T-helper 17 cell (primary cell): ENCODE results near the gene ARL2BP. TPM values are rescaled to one million over a fixed set of nuclear protein-coding genes. Genes with fewer than 3 reads are reported as not detected.

Experiments used
- ATAC-seq: fragments of 150-1000 bp; cut with Tn5 transposase; 2 replicates; pipeline ENCODE4 v1.10.0; 2021; ENCODE audit warnings: mild to moderate bottlenecking, moderate library complexity
- DNase-seq, 3 donors: peaks; one replicate each; pipeline versions ENCODE4 v3.0.0 to v3.0.0-alpha.2; 2020 to 2021
- H3K9me3 ChIP-seq: one replicate; pipeline ENCODE4 v1.7.0; 2013; ENCODE audit warnings: low read length, mild to moderate bottlenecking; ENCODE audit not compliant: control insufficient read depth, poor library complexity, severe bottlenecking
- H3K27ac Mint-ChIP-seq: one replicate; pipeline ENCODE4 v1.8.0; 2022; ENCODE audit warnings: mild to moderate bottlenecking, moderate library complexity, mixed read lengths
- H3K27me3 Mint-ChIP-seq: one replicate; pipeline ENCODE4 v1.8.0; 2022; ENCODE audit warnings: mixed read lengths
- H3K36me3 Mint-ChIP-seq: one replicate; pipeline ENCODE4 v1.8.0; 2022; ENCODE audit warnings: low read depth, mixed read lengths
- H3K4me1 Mint-ChIP-seq: one replicate; pipeline ENCODE4 v1.8.0; 2022; ENCODE audit warnings: mild to moderate bottlenecking, mixed read lengths
- H3K4me3 Mint-ChIP-seq: one replicate; pipeline ENCODE4 v1.8.0; 2022; ENCODE audit warnings: mild to moderate bottlenecking, moderate library complexity, mixed read lengths
- total RNA-seq, 4 donors: library from RNA in 2 of 4; stranded (reverse) in 2 of 4; gene quantifications; one replicate each; pipeline ENCODE4 v1.2.3 and lab custom pipeline; 2022 to 2026

Gene ARL2BP
- total RNA-seq, 2 donors from 2014 or later: 37.0 to 39.6 TPM

- no peaks in the 10 kb centered on the region for H3K9me3 ChIP-seq
- Mint-ChIP-seq H3K4me1 (peaks cover 16% of the 10 kb centered on the region), H3K36me3 (no peaks in the 10 kb centered on the region), H3K4me3 (no peak overlapping the region), H3K27ac (peak overlapping the region; percentile 96), H3K27me3 (no peaks in the 10 kb centered on the region)
- DNase-seq: no peak
- ATAC-seq: no peak
Measured at GRCh38 chr16:57242650-57243049, 2.4 kb upstream of the ARL2BP start.

GRCh38 chr16:57244463-57244766, 644 bp upstream of the ARL2BP start:
- peak overlapping the region; percentile 94 for H3K4me3 Mint-ChIP-seq
- peak; percentile 74 for ATAC-seq
- no peaks in the 10 kb centered on the region for H3K9me3 ChIP-seq
- DNase-seq: no peak
- H3K36me3 Mint-ChIP-seq: no peaks in the 10 kb centered on the region
- peaks cover 16% of the 10 kb centered on the region for H3K4me1 Mint-ChIP-seq
- no peaks in the 10 kb centered on the region for H3K27me3 Mint-ChIP-seq
- peak overlapping the region; percentile 96 for H3K27ac Mint-ChIP-seq

- H3K27me3 Mint-ChIP-seq: no peaks in the 10 kb centered on the region
- H3K27ac Mint-ChIP-seq: peak overlapping the region; percentile 96
- H3K4me3 Mint-ChIP-seq: peak overlapping the region; percentile 94
- H3K4me1 Mint-ChIP-seq: peaks cover 19% of the 10 kb centered on the region
- no peak for DNase-seq
- H3K36me3 Mint-ChIP-seq: no peaks in the 10 kb centered on the region
- H3K9me3 ChIP-seq: no peaks in the 10 kb centered on the region
- peak; percentile 3 for ATAC-seq
Measured at GRCh38 chr16:57245472-57246113, 534 bp downstream of the ARL2BP start.

- H3K27me3 Mint-ChIP-seq: no peaks in the 10 kb centered on the region
- no peak for ATAC-seq
- no peak overlapping the region for H3K27ac Mint-ChIP-seq
- no peak overlapping the region for H3K4me3 Mint-ChIP-seq
- no peak for DNase-seq
- no peaks in the 10 kb centered on the region for H3K9me3 ChIP-seq
- H3K36me3 Mint-ChIP-seq: peaks cover 5% of the 10 kb centered on the region
- peaks cover 6% of the 10 kb centered on the region for H3K4me1 Mint-ChIP-seq
Measured at GRCh38 chr16:57251352-57251751, 6.3 kb downstream of the ARL2BP start.

GRCh38 chr16:57252148-57252721, 7.2 kb downstream of the ARL2BP start:
- Mint-ChIP-seq H3K4me1 (peaks cover 6% of the 10 kb centered on the region), H3K36me3 (peaks cover 5% of the 10 kb centered on the region), H3K27me3 (no peaks in the 10 kb centered on the region)

GRCh38 chr16:57253466-57253865, 8.4 kb downstream of the ARL2BP start:
- H3K27ac Mint-ChIP-seq: no peak overlapping the region
- no peak overlapping the region for H3K4me3 Mint-ChIP-seq
- H3K9me3 ChIP-seq: no peaks in the 10 kb centered on the region
- peaks cover 6% of the 10 kb centered on the region for H3K4me1 Mint-ChIP-seq
- H3K27me3 Mint-ChIP-seq: no peaks in the 10 kb centered on the region
- no peak for DNase-seq
- peaks cover 5% of the 10 kb centered on the region for H3K36me3 Mint-ChIP-seq
- no peak for ATAC-seq

More at GRCh38 chr16:57252148-57252721, 7.2 kb downstream of the ARL2BP start:
- no peak for DNase-seq
- no peak overlapping the region for H3K4me3 Mint-ChIP-seq
- H3K9me3 ChIP-seq: no peaks in the 10 kb centered on the region
- ATAC-seq: no peak
- H3K27ac Mint-ChIP-seq: no peak overlapping the region

GRCh38 chr16:57255686-57256415, 10.8 kb downstream of the ARL2BP start:
- DNase-seq: no peak
- Mint-ChIP-seq H3K27ac (no peak overlapping the region), H3K27me3 (no peaks in the 10 kb centered on the region), H3K4me1 (peaks cover 10% of the 10 kb centered on the region), H3K4me3 (no peak overlapping the region), H3K36me3 (peaks cover 5% of the 10 kb centered on the region)
- H3K9me3 ChIP-seq: no peaks in the 10 kb centered on the region
- no peak for ATAC-seq

GRCh38 chr16:57256601-57257395, 11.7 kb downstream of the ARL2BP start:
- no peak for ATAC-seq
- no peak for DNase-seq
- Mint-ChIP-seq H3K4me3 (no peak overlapping the region), H3K36me3 (peaks cover 5% of the 10 kb centered on the region), H3K27me3 (no peaks in the 10 kb centered on the region), H3K27ac (peak overlapping the region; percentile 74), H3K4me1 (peaks cover 10% of the 10 kb centered on the region)
- no peaks in the 10 kb centered on the region for H3K9me3 ChIP-seq

- Mint-ChIP-seq H3K4me1 (peaks cover 6% of the 10 kb centered on the region), H3K27me3 (no peaks in the 10 kb centered on the region), H3K4me3 (no peak overlapping the region), H3K27ac (no peak overlapping the region), H3K36me3 (no peaks in the 10 kb centered on the region)
- ATAC-seq (no peak), DNase-seq (no peak)
- H3K9me3 ChIP-seq: no peaks in the 10 kb centered on the region
Measured at GRCh38 chr16:57257455-57258070, 12.5 kb downstream of the ARL2BP start.

GRCh38 chr16:57258226-57258909, 13.3 kb downstream of the ARL2BP start:
- no peak overlapping the region for H3K4me3 Mint-ChIP-seq
- H3K27ac Mint-ChIP-seq: no peak overlapping the region
- DNase-seq (no peak), ATAC-seq (no peak)
- no peaks in the 10 kb centered on the region for H3K9me3 ChIP-seq
- no peaks in the 10 kb centered on the region for H3K27me3 Mint-ChIP-seq
- H3K4me1 Mint-ChIP-seq: peaks cover 8% of the 10 kb centered on the region
- no peaks in the 10 kb centered on the region for H3K36me3 Mint-ChIP-seq

GRCh38 chr16:57258910-57259475, 13.9 kb downstream of the ARL2BP start:
- no peaks in the 10 kb centered on the region for H3K9me3 ChIP-seq
- ATAC-seq: no peak
- no peak for DNase-seq
- Mint-ChIP-seq H3K4me1 (peaks cover 8% of the 10 kb centered on the region), H3K27ac (no peak overlapping the region), H3K36me3 (no peaks in the 10 kb centered on the region), H3K4me3 (no peak overlapping the region), H3K27me3 (no peaks in the 10 kb centered on the region)

GRCh38 chr16:57260294-57260929, 15.4 kb downstream of the ARL2BP start:
- peaks cover 10% of the 10 kb centered on the region for H3K4me1 Mint-ChIP-seq
- DNase-seq (no peak), ATAC-seq (peak; percentile 59)
- no peaks in the 10 kb centered on the region for H3K9me3 ChIP-seq
- peak overlapping the region; percentile 49 for H3K4me3 Mint-ChIP-seq
- H3K27me3 Mint-ChIP-seq: no peaks in the 10 kb centered on the region
- no peaks in the 10 kb centered on the region for H3K36me3 Mint-ChIP-seq
- H3K27ac Mint-ChIP-seq: peak overlapping the region; percentile 24
